Stimulated activated CD8-positive, alpha-beta memory T cell treated with anti-CD3 and anti-CD28 coated beads, Interleukin-15, amount 100 ng/mL, for 48 hours (primary cell): ENCODE measurements around the gene MARCHF3.

Experiments
- DNase-seq, 2 donors: peaks; one replicate each; pipeline ENCODE4 v3.0.0-alpha.2; 2020; ENCODE audit warnings: low read depth in 2 of 2

The MARCHF3 gene

GRCh38 chr5:126983874-126984266 is 46.5 kb downstream of the MARCHF3 start:
- DNase-seq = no peak

GRCh38 chr5:126982926-126983873 is 47.2 kb downstream of the MARCHF3 start:
- DNase-seq = no peak

GRCh38 chr5:126982202-126982601 is 48.2 kb downstream of the MARCHF3 start:
- DNase-seq = no peak

GRCh38 chr5:126981701-126982100 is 48.7 kb downstream of the MARCHF3 start:
- no peak for DNase-seq

- no peak for DNase-seq
Measured at GRCh38 chr5:126981222-126981621, 49.1 kb downstream of the MARCHF3 start.

GRCh38 chr5:126978258-126978657 is 52.1 kb downstream of the MARCHF3 start:
- DNase-seq = no peak

GRCh38 chr5:126976520-126977172 is 53.7 kb downstream of the MARCHF3 start:
- DNase-seq = no peak

GRCh38 chr5:126975796-126976195 is 54.6 kb downstream of the MARCHF3 start:
- DNase-seq = no peak

- DNase-seq = no peak
Measured at GRCh38 chr5:126973193-126973592, 57.2 kb downstream of the MARCHF3 start.

- peak in 1 of 2 donors; percentile 1 for DNase-seq
Measured at GRCh38 chr5:126972062-126972895, 58.1 kb downstream of the MARCHF3 start.

GRCh38 chr5:126971455-126972031 is 58.8 kb downstream of the MARCHF3 start:
- DNase-seq = no peak

- no peak for DNase-seq
Measured at GRCh38 chr5:126970517-126971017, 59.8 kb downstream of the MARCHF3 start.

- DNase-seq = no peak
Measured at GRCh38 chr5:126969548-126969947, 60.8 kb downstream of the MARCHF3 start.

- DNase-seq = no peak
Measured at GRCh38 chr5:126967808-126968466, 62.4 kb downstream of the MARCHF3 start.

- DNase-seq = no peak
Measured at GRCh38 chr5:126965487-126965886, 64.9 kb downstream of the MARCHF3 start.

GRCh38 chr5:126965061-126965475 is 65.3 kb downstream of the MARCHF3 start:
- DNase-seq = no peak

- no peak for DNase-seq
Measured at GRCh38 chr5:126963822-126964375, 66.5 kb downstream of the MARCHF3 start.

GRCh38 chr5:126961702-126962101 is 68.7 kb downstream of the MARCHF3 start:
- no peak for DNase-seq

GRCh38 chr5:126961128-126961527 is 69.2 kb downstream of the MARCHF3 start:
- no peak for DNase-seq

GRCh38 chr5:126959188-126959587 is 71.2 kb downstream of the MARCHF3 start:
- DNase-seq = no peak

- DNase-seq = no peak
Measured at GRCh38 chr5:126956991-126957390, 73.4 kb downstream of the MARCHF3 start.
